Aorta (tissue), 5 donors: Measurements from ENCODE around the gene GNAT2. TPM values are rescaled to one million over a fixed set of nuclear protein-coding genes. Genes with fewer than 3 reads are reported as not detected.

Experiments
- ATAC-seq: fragments of 200-7000 bp; cut with Tn5 transposase; one replicate; pipeline ENCODE4 v1.9.1; 2022; ENCODE audit warnings: moderate library complexity; ENCODE audit not compliant: low FRiP score
- DNase-seq, 2 donors: peaks; one replicate each; pipeline ENCODE4 v3.0.0-alpha.2; 2020
- H3K27ac ChIP-seq, 2 donors: one replicate each; pipeline ENCODE4 v1.5.1; 2013; ENCODE audit warnings: low read length in 2 of 2, mild to moderate bottlenecking in 2 of 2, moderate library complexity in 2 of 2, control low read depth in 1 of 2, inconsistent platforms in 1 of 2, low read depth in 1 of 2
- H3K27me3 ChIP-seq, 2 donors: one replicate each; pipeline ENCODE4 v1.6.1; 2013; ENCODE audit warnings: control low read depth in 1 of 2, low read length in 1 of 2, mild to moderate bottlenecking in 1 of 2, moderate library complexity in 1 of 2; ENCODE audit not compliant: insufficient read depth in 2 of 2, control insufficient read depth in 1 of 2
- H3K36me3 ChIP-seq, 2 donors: one replicate each; pipeline ENCODE4 v1.6.1; 2013; ENCODE audit warnings: control low read depth in 1 of 2, low read length in 1 of 2, mild to moderate bottlenecking in 1 of 2; ENCODE audit not compliant: insufficient read depth in 2 of 2, control insufficient read depth in 1 of 2
- H3K4me1 ChIP-seq, 2 donors: one replicate each; pipeline ENCODE4 v1.6.1; 2013; ENCODE audit warnings: low read length in 2 of 2, control low read depth in 1 of 2, mild to moderate bottlenecking in 1 of 2, moderate library complexity in 1 of 2; ENCODE audit not compliant: insufficient read depth in 2 of 2, control insufficient read depth in 1 of 2
- H3K4me3 ChIP-seq, 2 donors: one replicate each; pipeline ENCODE4 v1.5.1; 2013; ENCODE audit warnings: low read length in 2 of 2, control low read depth in 1 of 2, mild to moderate bottlenecking in 1 of 2
- H3K9me3 ChIP-seq: one replicate; pipeline ENCODE4 v1.6.1; 2013; ENCODE audit warnings: mild to moderate bottlenecking, low read length; ENCODE audit not compliant: control insufficient read depth
- WGBS, 2 donors: extraction: QIAGEN DNeasy Blood & Tissue Kit; methylation state at CpG; one replicate each; pipeline ENCODE4 v1.1.7; 2013; 5-methylcytosine and 5-hydroxymethylcytosine counted together
- intact Hi-C, 2 donors: fragments of 100-400 bp; cut with DNase I; formaldehyde crosslinking; loops; one replicate each; pipeline versions ENCODE4 v1.14.2 to v1.15.0; 2022
- polyA plus RNA-seq, 2 donors: library from polyadenylated mRNA; stranded (reverse); fragments of 200-250 nt; gene quantifications; one replicate each; pipeline ENCODE4 v1.2.3, GENCODE V29; 2013
- total RNA-seq, 2 donors: library from RNA; stranded (reverse); fragmentation: NEBNext Ultra II Directional; extraction: Animal tissue kit (Norgen Biotek cat#: 25700); gene quantifications; one replicate each; pipeline ENCODE4 v1.2.1, GENCODE V29; 2021
- donor health status: healthy with polysubstance abuse.
- donor health status: Bipolar disorder and iron deficiency.
- donor health status: DM: no; HTN: no; CAD: no.
- donor health status: DM: no; HTN: no; CAD: no.
- donor health status: DM: yes; HTN: yes; CAD: no.

Gene GNAT2
- total and polyA plus RNA-seq, 4 donors: not detected

DNA sequence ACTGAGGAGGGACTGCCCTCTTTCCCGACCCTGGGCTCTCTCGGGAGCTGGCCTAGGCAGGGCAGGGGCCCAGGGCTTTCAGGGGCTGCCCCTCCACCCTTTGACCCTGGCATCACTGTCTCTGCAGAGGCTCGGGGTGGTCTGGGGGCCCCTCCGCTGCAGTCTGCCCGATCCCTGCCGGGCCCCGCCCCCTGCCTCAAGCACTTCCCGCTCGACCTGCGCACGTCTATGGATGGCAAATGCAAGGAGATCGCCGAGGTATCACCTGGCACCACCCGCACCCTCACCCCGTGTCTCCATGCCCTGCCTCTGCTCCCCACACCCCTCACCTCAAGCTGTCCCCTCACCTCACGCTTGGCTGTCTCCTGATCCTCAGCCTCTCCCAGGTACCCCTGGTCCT, 5.8 kb upstream of the GNAT2 start:
- 84 to 87% methylated on average over 15 to 16 of the region's 16 CpGs for WGBS, 2 donors
- ATAC-seq (no peak), DNase-seq (no peak)
- Histone ChIP-seq H3K4me3 (no peak overlapping the region), H3K27ac (no peak overlapping the region), H3K36me3 (peaks cover 0 to 5% of the 10 kb centered on the region in 2 donors), H3K9me3 (no peaks in the 10 kb centered on the region), H3K27me3 (no peaks in the 10 kb centered on the region), H3K4me1 (no peaks in the 10 kb centered on the region)
- intact Hi-C loops: no loop called here

DNA sequence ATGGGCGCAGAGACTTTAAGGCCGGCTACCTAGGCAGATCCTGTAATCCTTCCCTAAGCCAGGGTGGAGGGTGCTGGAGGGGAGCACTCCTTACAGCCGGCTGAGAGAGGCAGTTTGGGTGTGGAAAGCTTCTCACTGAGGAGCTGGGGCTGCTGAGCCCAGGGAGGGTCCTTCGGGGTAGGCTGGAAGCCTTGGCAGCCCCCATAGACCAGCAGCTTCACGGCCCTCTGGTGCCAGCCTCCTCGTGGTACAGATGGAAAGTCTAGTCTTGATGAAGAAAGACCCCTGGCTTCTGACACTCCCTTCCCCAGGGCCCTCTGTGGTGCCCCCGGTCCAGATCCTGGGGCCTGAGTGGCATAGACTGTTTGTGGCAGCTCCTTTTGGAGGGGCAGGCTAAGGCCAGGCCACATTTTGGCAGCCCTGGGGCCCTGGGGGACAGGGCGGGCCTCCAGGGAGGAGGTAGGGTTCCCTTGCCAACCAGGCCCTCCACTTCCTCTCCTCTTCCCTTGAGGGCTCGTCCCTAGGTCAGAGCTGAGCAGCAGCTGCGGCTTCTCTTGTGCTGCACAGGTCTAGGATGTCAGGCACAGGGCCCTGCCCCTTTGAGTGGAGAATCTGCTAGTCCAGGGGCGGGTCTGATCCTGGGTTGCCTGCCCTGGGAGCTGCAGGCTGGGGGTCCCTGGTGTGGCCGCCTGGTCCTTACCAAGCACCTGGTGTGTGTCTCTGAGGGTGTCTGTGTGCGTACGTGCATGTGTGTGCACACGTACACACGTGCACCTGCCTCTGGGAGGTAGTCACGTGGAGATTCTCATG, 5.0 kb upstream of the GNAT2 start:
- 61 to 62% methylated on average over 17 of the region's 17 CpGs for WGBS, 2 donors
- no peaks in the 10 kb centered on the region for H3K9me3 ChIP-seq
- H3K4me1 ChIP-seq: no peaks in the 10 kb centered on the region
- H3K36me3 ChIP-seq: peaks cover 0 to 5% of the 10 kb centered on the region in 2 donors
- no peak for ATAC-seq
- H3K27me3 ChIP-seq: no peaks in the 10 kb centered on the region
- no peak for DNase-seq
- H3K4me3 ChIP-seq: no peak overlapping the region
- intact Hi-C loops: no loop called here
- no peak overlapping the region for H3K27ac ChIP-seq

DNA sequence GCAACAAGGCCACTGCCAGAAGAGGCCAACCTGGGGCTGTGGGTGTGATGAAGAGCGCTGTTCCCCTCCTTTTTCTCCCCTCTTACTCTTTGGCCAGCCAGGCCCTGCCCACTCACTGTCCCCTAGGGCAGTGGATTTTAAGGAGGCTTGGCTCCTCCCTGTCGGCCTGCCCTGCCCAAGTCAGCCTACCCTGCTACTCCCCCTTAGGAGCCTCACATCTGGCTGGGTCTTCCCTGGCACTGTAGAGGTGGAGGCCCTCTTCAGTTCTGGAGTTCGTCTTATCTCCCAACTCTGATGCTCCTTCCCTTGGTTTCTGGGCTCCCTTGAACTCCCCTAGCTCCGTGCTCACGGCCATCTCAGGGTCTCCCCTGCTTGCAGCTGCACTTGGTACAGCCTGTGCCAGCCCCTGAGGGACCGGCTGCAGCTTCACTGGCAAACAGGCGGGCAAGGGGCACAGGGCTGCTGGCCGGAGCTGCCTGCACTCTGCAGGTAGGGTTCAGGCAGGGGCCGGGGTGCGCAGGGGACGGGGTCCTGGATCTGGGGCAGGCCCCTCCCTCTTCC, 4.3 kb upstream of the GNAT2 start:
- Histone ChIP-seq H3K4me3 (no peak overlapping the region), H3K9me3 (no peaks in the 10 kb centered on the region), H3K36me3 (peaks cover 0 to 5% of the 10 kb centered on the region in 2 donors), H3K27me3 (no peaks in the 10 kb centered on the region), H3K27ac (no peak overlapping the region), H3K4me1 (no peaks in the 10 kb centered on the region)
- DNase-seq: no peak
- 13 to 16% methylated on average over 11 of the region's 11 CpGs for WGBS, 2 donors
- intact Hi-C loops: no loop called here
- no peak for ATAC-seq

DNA sequence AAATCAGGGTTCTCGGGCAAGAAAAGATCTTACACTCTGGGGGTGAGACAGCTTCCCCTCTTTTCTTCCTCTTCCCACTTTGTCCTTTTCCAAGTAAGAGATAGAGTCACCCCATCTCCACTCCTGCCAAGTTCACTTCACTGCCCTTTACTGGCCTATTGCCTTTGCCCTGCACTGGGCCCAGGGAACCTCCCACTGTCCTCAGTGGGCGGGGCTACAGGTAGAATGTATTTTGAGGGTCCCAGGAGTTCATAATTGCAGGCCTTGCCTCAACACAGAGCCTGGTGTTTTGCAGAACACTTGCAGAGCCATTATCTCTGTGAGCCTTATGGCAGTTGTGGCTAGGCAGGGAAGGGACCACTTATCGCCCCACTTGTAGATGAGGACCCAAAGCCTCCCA, 3.5 kb upstream of the GNAT2 start:
- Histone ChIP-seq H3K27ac (no peak overlapping the region), H3K4me3 (no peak overlapping the region), H3K9me3 (no peaks in the 10 kb centered on the region), H3K27me3 (no peaks in the 10 kb centered on the region), H3K36me3 (peaks cover 0 to 4% of the 10 kb centered on the region in 2 donors), H3K4me1 (no peaks in the 10 kb centered on the region)
- ATAC-seq (no peak), DNase-seq (no peak)
- intact Hi-C loops: no loop called here
- 86 to 90% methylated on average over 3 of the region's 3 CpGs for whole genome bisulfite sequencing, 2 donors

DNA sequence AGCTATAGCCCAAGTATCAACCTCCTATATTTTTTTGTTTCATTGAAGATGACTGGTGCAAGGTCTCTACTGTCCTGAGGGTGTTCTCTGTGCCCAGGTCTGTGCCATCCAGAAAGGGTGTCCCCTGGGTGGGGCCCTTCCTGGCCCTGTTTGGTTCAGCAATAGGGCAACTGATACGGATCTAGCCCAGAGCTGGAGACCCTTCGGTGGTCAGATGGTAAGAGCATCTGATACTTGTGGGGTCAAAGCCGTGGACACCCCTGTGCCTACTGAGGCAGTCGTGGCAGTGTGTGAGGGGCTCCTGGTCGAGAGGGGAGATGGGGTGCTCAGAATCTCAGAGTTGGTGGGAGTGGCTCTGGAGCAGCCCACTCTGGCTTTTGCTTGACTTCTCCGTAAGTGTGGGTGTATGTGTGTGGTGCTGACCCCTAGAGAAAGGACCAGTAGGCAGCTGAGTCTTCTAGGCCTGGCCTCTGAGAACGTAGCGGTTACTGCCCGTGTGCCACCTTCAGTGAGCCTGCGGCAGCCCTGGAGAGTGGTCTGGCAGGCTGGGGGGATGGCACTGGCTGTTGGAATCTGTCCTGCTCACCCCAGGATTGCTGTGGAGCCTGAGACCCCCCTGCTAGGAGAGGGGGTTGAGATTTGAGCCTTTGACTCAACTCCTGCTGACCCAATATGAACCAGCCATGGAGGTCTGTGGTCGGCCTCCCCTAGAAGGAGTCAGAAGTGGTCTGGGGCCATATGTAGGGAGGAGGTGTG, 2.9 kb upstream of the GNAT2 start:
- Histone ChIP-seq H3K9me3 (no peaks in the 10 kb centered on the region), H3K4me3 (no peak overlapping the region), H3K4me1 (no peaks in the 10 kb centered on the region), H3K27me3 (no peaks in the 10 kb centered on the region), H3K36me3 (peaks cover 0 to 2% of the 10 kb centered on the region in 2 donors), H3K27ac (no peak overlapping the region)
- no peak for DNase-seq
- 80 to 83% methylated on average over 11 of the region's 11 CpGs for WGBS, 2 donors
- intact Hi-C loops: no loop called here
- no peak for ATAC-seq

DNA sequence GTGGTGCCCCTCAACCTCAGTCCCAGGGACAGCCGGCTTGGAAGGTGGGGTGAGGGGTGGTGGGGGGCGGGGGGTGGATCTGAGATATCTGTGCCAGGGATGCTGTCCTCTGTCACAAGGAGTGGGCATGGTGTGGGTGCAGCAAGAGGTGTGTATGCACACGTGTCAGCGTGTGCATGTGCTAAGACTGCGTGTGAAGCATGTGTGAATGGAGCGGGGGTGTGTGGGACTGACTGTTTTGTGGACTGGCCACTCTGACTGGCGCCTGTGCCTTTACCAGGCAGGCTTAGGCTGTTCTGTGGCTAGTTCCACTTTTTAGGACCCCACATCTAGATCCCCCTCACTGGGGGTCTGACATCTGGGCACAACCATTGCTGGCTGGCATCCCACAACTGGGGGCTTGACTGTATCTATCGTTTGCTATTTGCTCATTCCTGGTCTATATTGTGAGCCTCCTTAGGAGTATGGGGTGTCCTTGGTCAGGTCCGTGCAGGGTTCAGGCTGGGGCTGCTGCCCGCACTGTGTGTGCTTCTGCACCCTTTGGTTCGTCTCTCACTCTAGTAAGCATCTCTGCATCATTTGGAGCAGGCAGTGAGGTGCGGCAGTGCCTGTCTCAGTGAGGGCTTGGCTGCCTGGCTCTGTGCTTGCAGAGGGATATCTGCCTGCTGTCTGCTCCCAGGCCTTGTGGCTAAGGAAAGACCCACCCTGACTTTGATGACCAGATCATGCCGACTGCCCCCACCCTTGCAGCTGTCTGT, 2.1 kb upstream of the GNAT2 start:
- peak overlapping the region; percentile 53 to 73 for H3K4me3 ChIP-seq
- DNase-seq (no peak), ATAC-seq (no peak)
- no peaks in the 10 kb centered on the region for H3K4me1 ChIP-seq
- no peaks in the 10 kb centered on the region for H3K36me3 ChIP-seq
- intact Hi-C loops: loop anchor here (2.0 kb wide), 1 partner anchor 73 kb away; the partner anchor contains the start of gene GNAI3 (in 2 of the 2)
- H3K27me3 ChIP-seq: no peaks in the 10 kb centered on the region
- peak overlapping the region in 1 of 2 donors; percentile 49 for H3K27ac ChIP-seq
- no peaks in the 10 kb centered on the region for H3K9me3 ChIP-seq
- 22 to 27% methylated on average over 13 of the region's 13 CpGs for WGBS, 2 donors

GRCh38 chr1:109620841-109621286, 1.4 kb upstream of the GNAT2 start:
- intact Hi-C loops: loop anchor here (2.0 kb wide), 1 partner anchor 72 kb away; the partner anchor contains the start of gene GNAI3 (in 2 of the 2)
- no peaks in the 10 kb centered on the region for H3K36me3 ChIP-seq
- 0 to 1% methylated on average over 18 of the region's 18 CpGs for WGBS, 2 donors
- peak overlapping the region in 1 of 2 donors; percentile 49 for H3K27ac ChIP-seq
- H3K27me3 ChIP-seq: no peaks in the 10 kb centered on the region
- H3K9me3 ChIP-seq: no peaks in the 10 kb centered on the region
- DNase-seq (peak; percentile 98 to 99), ATAC-seq (peak; percentile 91)
- H3K4me3 ChIP-seq: peak overlapping the region; percentile 53 to 73
- no peaks in the 10 kb centered on the region for H3K4me1 ChIP-seq

DNA sequence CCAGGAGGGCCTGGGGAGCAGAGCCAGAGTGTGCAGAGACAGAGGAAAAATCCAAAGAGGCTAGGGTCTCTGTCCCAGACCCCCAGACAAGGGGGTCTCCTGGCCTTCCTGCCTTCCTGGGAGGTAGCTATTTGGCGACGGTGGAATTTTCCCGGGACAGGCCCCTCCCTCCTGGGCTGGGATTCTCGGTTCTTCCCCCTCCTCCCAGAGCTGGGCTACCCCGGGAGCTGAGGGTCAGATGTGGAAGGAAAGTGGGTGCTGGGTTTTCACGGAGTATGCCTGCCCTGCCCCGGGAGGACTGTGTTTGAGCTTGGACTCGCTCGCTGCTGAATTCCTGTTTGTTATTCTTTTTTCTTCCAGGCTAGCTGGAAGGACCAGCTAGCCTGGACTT, 980 bp upstream of the GNAT2 start:
- no peaks in the 10 kb centered on the region for H3K27me3 ChIP-seq
- WGBS, 2 donors: 0% methylated on average over 8 to 9 of the region's 9 CpGs
- peak overlapping the region in 1 of 2 donors; percentile 68 for H3K27ac ChIP-seq
- DNase-seq (peak in 1 of 2 donors; percentile 71), ATAC-seq (peak; percentile 53)
- intact Hi-C loops: loop anchor here (2.0 kb wide), 1 partner anchor 72 kb away; the partner anchor contains the start of gene GNAI3 (in 2 of the 2)
- H3K9me3 ChIP-seq: no peaks in the 10 kb centered on the region
- H3K36me3 ChIP-seq: no peaks in the 10 kb centered on the region
- H3K4me1 ChIP-seq: no peaks in the 10 kb centered on the region
- H3K4me3 ChIP-seq: peak overlapping the region; percentile 23 to 53
